GM06990 (cell line): ENCODE results near the gene AGO4.
A peak's percentile ranks its signal among the peaks of the same experiment; 100 is the strongest.

Source experiments
- DNase-seq: peaks from one replicate; pipeline ENCODE4 v3.0.0-alpha.2; 2011; ENCODE audit not compliant: insufficient read length; ENCODE audit errors: extremely low read depth
- H3K27me3 ChIP-seq: replicated peaks from 2 replicates; pipeline ENCODE4 v1.6.0; 2011; ENCODE audit warnings: low read length; ENCODE audit not compliant: control insufficient read depth, insufficient read depth
- H3K36me3 ChIP-seq: 2 replicates; pipeline ENCODE4 v1.5.1; 2011; ENCODE audit warnings: low read length; ENCODE audit not compliant: control insufficient read depth, insufficient read depth
- H3K4me3 ChIP-seq: replicated peaks from 2 replicates; pipeline ENCODE4 v1.5.1; 2011; ENCODE audit warnings: low read depth, mild to moderate bottlenecking, control low read depth, low read length
- CTCF ChIP-seq: IDR thresholded peaks from 2 replicates; pipeline ENCODE4 v1.5.1; 2011; ENCODE audit warnings: low read length, control low read depth, mild to moderate bottlenecking, inconsistent platforms; ENCODE audit not compliant: insufficient read depth, poor library complexity, severe bottlenecking

The AGO4 gene

GRCh38 chr1:35852241-35852640 lies 44.4 kb downstream of the AGO4 start:
- TF ChIP-seq CTCF: no peak
- no peaks in the 10 kb centered on the region for H3K27me3 ChIP-seq
- H3K4me3 ChIP-seq: no peak overlapping the region
- DNase-seq: no peak
- no peaks in the 10 kb centered on the region for H3K36me3 ChIP-seq

- H3K36me3 ChIP-seq: no peaks in the 10 kb centered on the region
- peak; percentile 7 for TF ChIP-seq CTCF
- DNase-seq: no peak
- no peak overlapping the region for H3K4me3 ChIP-seq
- no peaks in the 10 kb centered on the region for H3K27me3 ChIP-seq
Observed at GRCh38 chr1:35854989-35855700, 47.3 kb downstream of the AGO4 start.

GRCh38 chr1:35856964-35857363 lies 49.1 kb downstream of the AGO4 start:
- Histone ChIP-seq H3K4me3 (no peak overlapping the region), H3K36me3 (no peaks in the 10 kb centered on the region), H3K27me3 (no peaks in the 10 kb centered on the region)
- TF ChIP-seq CTCF: no peak
- DNase-seq: no peak

GRCh38 chr1:35857830-35858229 lies 50.0 kb downstream of the AGO4 start:
- TF ChIP-seq CTCF: peak; percentile 33
- H3K27me3 ChIP-seq: no peaks in the 10 kb centered on the region
- H3K36me3 ChIP-seq: no peaks in the 10 kb centered on the region
- no peak for DNase-seq
- no peak overlapping the region for H3K4me3 ChIP-seq

- Histone ChIP-seq H3K36me3 (no peaks in the 10 kb centered on the region), H3K27me3 (no peaks in the 10 kb centered on the region), H3K4me3 (no peak overlapping the region)
- no peak for DNase-seq
- no peak for TF ChIP-seq CTCF
Observed at GRCh38 chr1:35860696-35861095, 52.9 kb downstream of the AGO4 start.

- no peak for DNase-seq
- Histone ChIP-seq H3K27me3 (no peaks in the 10 kb centered on the region), H3K4me3 (no peak overlapping the region), H3K36me3 (no peaks in the 10 kb centered on the region)
- no peak for TF ChIP-seq CTCF
Observed at GRCh38 chr1:35863136-35863535, 55.3 kb downstream of the AGO4 start.
